Caco-2 (cell line): ENCODE data around the gene KANK3. TPM values are rescaled to one million over a fixed set of nuclear protein-coding genes. Genes with fewer than 3 reads are reported as not detected.

ENCODE experiments used
- BruUV-seq: library from RNA; stranded (reverse); fragments of 400-500 nt; replicated peaks from 2 replicates; lab custom pipeline; 2021; lab: Mats Ljungman, UMichigan
- CTCF ChIA-PET: fragments of 300-600 bp; sonication (Branson Sonifier 250); formaldehyde crosslinking; loops from one replicate; lab custom pipeline; 2022; ENCODE audit warnings: antibody characterized with exemption; lab: Charles Lee
- POLR2A ChIA-PET: fragments of 300-600 bp; sonication (Branson Sonifier 250); formaldehyde crosslinking; loops from one replicate; lab custom pipeline; 2022; ENCODE audit warnings: antibody characterized with exemption; lab: Charles Lee
- DNase-seq, 2 experiments: peaks; one replicate each; pipeline versions ENCODE4 v3.0.0 to v3.0.0-alpha.2; 2020 to 2022
- H3K27me3 ChIP-seq: replicated peaks from 2 replicates; pipeline ENCODE4 v1.6.0; 2011; ENCODE audit warnings: low read length; ENCODE audit not compliant: control insufficient read depth, insufficient read depth
- H3K36me3 ChIP-seq: 2 replicates; pipeline ENCODE4 v1.5.1; 2011; ENCODE audit warnings: low read length; ENCODE audit not compliant: control insufficient read depth, insufficient read depth
- H3K4me1 ChIP-seq: fragments of 250-450 bp; sonication (Bioruptor Pico); 2 replicates; pipeline ENCODE4 v1.5.1; 2020; ENCODE audit warnings: mild to moderate bottlenecking
- H3K4me3 ChIP-seq: 2 replicates; pipeline ENCODE4 v1.5.1; 2011; ENCODE audit warnings: low read depth, mild to moderate bottlenecking, control low read depth, low read length
- H3K9me3 ChIP-seq: fragments of 250-450 bp; sonication (Bioruptor Pico); 2 replicates; pipeline ENCODE4 v1.5.1; 2020; ENCODE audit warnings: mild to moderate bottlenecking, moderate library complexity
- H3K27ac Mint-ChIP-seq: one replicate; pipeline ENCODE4 v1.8.0; 2022; ENCODE audit warnings: mixed read lengths; ENCODE audit not compliant: unreplicated experiment
- H3K27me3 Mint-ChIP-seq: one replicate; pipeline ENCODE4 v1.8.0; 2022; ENCODE audit warnings: mixed read lengths; ENCODE audit not compliant: insufficient read depth, unreplicated experiment
- H3K36me3 Mint-ChIP-seq: one replicate; pipeline ENCODE4 v1.8.0; 2022; ENCODE audit warnings: mild to moderate bottlenecking, mixed read lengths; ENCODE audit not compliant: insufficient read depth, unreplicated experiment
- H3K4me1 Mint-ChIP-seq: one replicate; pipeline ENCODE4 v1.8.0; 2022; ENCODE audit warnings: low read depth, mixed read lengths; ENCODE audit not compliant: unreplicated experiment
- H3K4me3 Mint-ChIP-seq: one replicate; pipeline ENCODE4 v1.8.0; 2022; ENCODE audit warnings: mild to moderate bottlenecking, moderate library complexity, mixed read lengths; ENCODE audit not compliant: unreplicated experiment
- H3K9me3 Mint-ChIP-seq: one replicate; pipeline ENCODE4 v1.8.0; 2022; ENCODE audit warnings: mixed read lengths; ENCODE audit not compliant: unreplicated experiment
- intact Hi-C: fragments of 100-400 bp; cut with micrococcal nuclease; formaldehyde crosslinking; loops from one replicate; pipeline ENCODE4 v1.10.0; 2022; ENCODE audit not compliant: unreplicated experiment
- total RNA-seq: library from RNA; stranded (reverse); gene quantifications from 2 replicates; pipeline ENCODE4 v1.2.3, GENCODE V29; 2022
- TF ChIP-seq, protein P1 (sequence below), 2 experiments: fragments of 200-600 bp in 1 of 2; IDR thresholded peaks; 1 replicate in 1 of 2; 2 replicates in 1 of 2; pipeline versions ENCODE4 v1.5.1 to v1.8.0; 2011 to 2022; ENCODE audit warnings: antibody characterized with exemption in 1 of 2, control low read depth in 1 of 2, inconsistent platforms in 1 of 2, low read depth in 1 of 2, low read length in 1 of 2, mild to moderate bottlenecking in 1 of 2, moderate library complexity in 1 of 2; ENCODE audit not compliant: insufficient read depth in 1 of 2, severe bottlenecking in 1 of 2, unreplicated experiment in 1 of 2

The KANK3 gene
- total RNA-seq, 1 experiment from 2014 or later = 1.1 TPM

- Histone ChIP-seq H3K36me3 (peaks cover 2% of the 10 kb centered on the region), H3K9me3 (no peaks in the 10 kb centered on the region), H3K4me3 (no peak overlapping the region), H3K27me3 (no peaks in the 10 kb centered on the region), H3K4me1 (no peaks in the 10 kb centered on the region)
- BruUV-seq = no TSS peak
- H3K27ac Mint-ChIP-seq = no peak overlapping the region
- H3K4me3 Mint-ChIP-seq = no peak overlapping the region
- no peaks in the 10 kb centered on the region for H3K27me3 Mint-ChIP-seq
- peak in 1 of 2 experiments; percentile 22 for DNase-seq
- CTCF ChIA-PET = interaction anchor here (0.6 kb wide), 1 partner anchor 16 kb away, joined by 3 read pairs; no protein-coding TSS in a partner anchor
- peaks cover 5% of the 10 kb centered on the region for H3K4me1 Mint-ChIP-seq
- POLR2A ChIA-PET = no interaction called here
- H3K9me3 Mint-ChIP-seq = no peaks in the 10 kb centered on the region
- intact Hi-C loops = no loop called here
- H3K36me3 Mint-ChIP-seq = peaks cover 43% of the 10 kb centered on the region
- TF ChIP-seq, protein P1, sequence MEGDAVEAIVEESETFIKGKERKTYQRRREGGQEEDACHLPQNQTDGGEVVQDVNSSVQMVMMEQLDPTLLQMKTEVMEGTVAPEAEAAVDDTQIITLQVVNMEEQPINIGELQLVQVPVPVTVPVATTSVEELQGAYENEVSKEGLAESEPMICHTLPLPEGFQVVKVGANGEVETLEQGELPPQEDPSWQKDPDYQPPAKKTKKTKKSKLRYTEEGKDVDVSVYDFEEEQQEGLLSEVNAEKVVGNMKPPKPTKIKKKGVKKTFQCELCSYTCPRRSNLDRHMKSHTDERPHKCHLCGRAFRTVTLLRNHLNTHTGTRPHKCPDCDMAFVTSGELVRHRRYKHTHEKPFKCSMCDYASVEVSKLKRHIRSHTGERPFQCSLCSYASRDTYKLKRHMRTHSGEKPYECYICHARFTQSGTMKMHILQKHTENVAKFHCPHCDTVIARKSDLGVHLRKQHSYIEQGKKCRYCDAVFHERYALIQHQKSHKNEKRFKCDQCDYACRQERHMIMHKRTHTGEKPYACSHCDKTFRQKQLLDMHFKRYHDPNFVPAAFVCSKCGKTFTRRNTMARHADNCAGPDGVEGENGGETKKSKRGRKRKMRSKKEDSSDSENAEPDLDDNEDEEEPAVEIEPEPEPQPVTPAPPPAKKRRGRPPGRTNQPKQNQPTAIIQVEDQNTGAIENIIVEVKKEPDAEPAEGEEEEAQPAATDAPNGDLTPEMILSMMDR (IDR thresholded peaks at IDR 0.05; ENCODE audit: insufficient read depth in 1 of 2, low read depth in 1 of 2, low read length in 1 of 2, severe bottlenecking in 1 of 2, unreplicated experiment in 1 of 2) = no peak
These were observed 32.6 kb downstream of the KANK3 start for GRCh38 chr19:8310342-8311055.

DNA sequence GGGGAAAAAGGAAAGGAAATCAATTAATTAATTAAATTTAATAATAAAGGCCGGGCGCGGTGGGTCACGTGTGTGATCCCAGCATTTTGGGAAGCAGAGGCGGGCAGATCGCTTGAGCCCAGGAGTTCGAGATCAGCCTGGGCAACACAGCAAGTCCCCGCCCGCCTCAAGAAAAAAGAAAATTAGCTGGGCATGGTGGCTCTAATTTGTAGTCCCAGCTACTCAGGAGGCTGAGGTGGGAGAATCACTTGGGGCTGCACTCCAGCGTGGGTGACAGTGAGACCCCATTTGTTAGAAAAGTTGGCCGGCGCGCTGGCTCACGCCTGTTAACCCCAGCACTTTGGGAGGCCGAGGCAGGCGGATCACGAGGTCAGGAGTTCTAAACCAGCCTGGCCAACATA, 34.2 kb downstream of the KANK3 start:
- H3K36me3 Mint-ChIP-seq = peaks cover 31% of the 10 kb centered on the region
- Histone ChIP-seq H3K36me3 (peaks cover 2% of the 10 kb centered on the region), H3K4me1 (no peaks in the 10 kb centered on the region), H3K9me3 (no peaks in the 10 kb centered on the region), H3K27me3 (no peaks in the 10 kb centered on the region), H3K4me3 (no peak overlapping the region; the same call in 1 of the 2 replicates)
- peak overlapping the region; percentile 91 for H3K4me3 Mint-ChIP-seq
- H3K27me3 Mint-ChIP-seq = no peaks in the 10 kb centered on the region
- POLR2A ChIA-PET = no interaction called here
- intact Hi-C loops = no loop called here
- H3K4me1 Mint-ChIP-seq = peaks cover 13% of the 10 kb centered on the region
- CTCF ChIA-PET = interaction anchor here (1.0 kb wide), 1 partner anchor 26 kb away, joined by 3 read pairs; no protein-coding TSS in a partner anchor
- peak overlapping the region; percentile 96 for H3K27ac Mint-ChIP-seq
- no peak for DNase-seq
- H3K9me3 Mint-ChIP-seq = no peaks in the 10 kb centered on the region
- TSS peak; percentile 71 for BruUV-seq
- TF ChIP-seq, protein P1 (IDR thresholded peaks at IDR 0.05; ENCODE audit: insufficient read depth in 1 of 2, low read depth in 1 of 2, low read length in 1 of 2, severe bottlenecking in 1 of 2, unreplicated experiment in 1 of 2) = no peak

- POLR2A ChIA-PET = no interaction called here
- Histone ChIP-seq H3K9me3 (no peaks in the 10 kb centered on the region), H3K4me1 (no peaks in the 10 kb centered on the region), H3K36me3 (peaks cover 2% of the 10 kb centered on the region), H3K27me3 (no peaks in the 10 kb centered on the region), H3K4me3 (peak within 1 kb of the TSS; percentile 85)
- intact Hi-C loops = no loop called here
- Mint-ChIP-seq H3K27ac (peak within 1 kb of the TSS; percentile 96), H3K4me1 (peaks cover 13% of the 10 kb centered on the region), H3K36me3 (peaks cover 31% of the 10 kb centered on the region), H3K4me3 (peak within 1 kb of the TSS; percentile 91), H3K27me3 (no peaks in the 10 kb centered on the region), H3K9me3 (no peaks in the 10 kb centered on the region)
- no TSS peak for BruUV-seq
- peak; percentile 92 for DNase-seq
- CTCF ChIA-PET = interaction anchor here (1.0 kb wide), 1 partner anchor 27 kb away, joined by 3 read pairs; no protein-coding TSS in a partner anchor
- TF ChIP-seq, protein P1 (IDR thresholded peaks at IDR 0.05; ENCODE audit: insufficient read depth in 1 of 2, low read depth in 1 of 2, low read length in 1 of 2, severe bottlenecking in 1 of 2, unreplicated experiment in 1 of 2) = no peak
These were observed 34.8 kb downstream of the KANK3 start, which contains the start of gene CD320 for GRCh38 chr19:8307965-8308866. Gene CD320 (minus strand): TSS chr19:8308358. CDS start chr19:8308290, 68 bp downstream.
